Stomach (tissue), 4 donors: Measurements from ENCODE around the gene DCP1A.

ENCODE experiments used
- CTCF ChIP-seq, 7 experiments: fragments of 450-650 bp in 4 of 7; fragments of 200-600 bp in 3 of 7; sonication (generic) in 3 of 7; IDR thresholded peaks; one replicate each; pipeline ENCODE4 v1.5.1; 2016 to 2019; ENCODE audit warnings: antibody characterized with exemption in 7 of 7, control low read depth in 2 of 7, mild to moderate bottlenecking in 1 of 7
- EP300 ChIP-seq: sonication (generic); formaldehyde crosslinking; IDR thresholded peaks from one replicate; pipeline ENCODE4 v1.6.1; 2017; ENCODE audit warnings: antibody characterized with exemption
- POLR2A ChIP-seq, 4 donors: fragments of 450-650 bp; IDR thresholded peaks; one replicate each; pipeline ENCODE4 v1.6.1; 2016; ENCODE audit warnings: antibody characterized with exemption in 4 of 4, control low read depth in 2 of 4, mild to moderate bottlenecking in 1 of 4, moderate library complexity in 1 of 4
- POLR2AphosphoS5 ChIP-seq, 3 donors: sonication (generic); formaldehyde crosslinking; IDR thresholded peaks; one replicate each; pipeline ENCODE4 v1.6.1; 2016; ENCODE audit warnings: antibody characterized with exemption in 3 of 3

GRCh38 chr3:53334742-53335141 is 12.6 kb downstream of the DCP1A start:
- no peak for TF ChIP-seq EP300
- no peak for TF ChIP-seq POLR2A (IDR thresholded peaks at IDR 0.05)
- no peak for TF ChIP-seq CTCF (IDR thresholded peaks at IDR 0.05)
- TF ChIP-seq POLR2AphosphoS5 (IDR thresholded peaks at IDR 0.05): no peak
